H9 (cell line): Measurements from ENCODE around the gene TMPRSS5. TPM values are rescaled to one million over a fixed set of nuclear protein-coding genes. Genes with fewer than 3 reads are reported as not detected.

Source experiments
- DNase-seq: peaks from one replicate; pipeline ENCODE4 v3.0.0-alpha.2; 2017
- H2AFZ ChIP-seq: one replicate; pipeline ENCODE4 v1.6.1; 2013; ENCODE audit warnings: mild to moderate bottlenecking, low read length, control low read depth, moderate library complexity
- H2AK5ac ChIP-seq: 2 replicates; pipeline ENCODE4 v1.6.1; 2013; ENCODE audit warnings: low read length, control low read depth, mixed read lengths; ENCODE audit not compliant: insufficient read length
- H2BK120ac ChIP-seq: one replicate; pipeline ENCODE4 v1.6.1; 2013; ENCODE audit warnings: low read depth, mild to moderate bottlenecking, low read length, control low read depth, inconsistent platforms; ENCODE audit not compliant: poor library complexity, severe bottlenecking
- H2BK12ac ChIP-seq: 2 replicates; pipeline ENCODE4 v1.6.1; 2013; ENCODE audit warnings: low read length, control low read depth, mixed read lengths, low read depth; ENCODE audit not compliant: insufficient read length
- H2BK15ac ChIP-seq: 2 replicates; pipeline ENCODE4 v1.6.1; 2013; ENCODE audit warnings: low read depth, low read length, control low read depth
- H2BK20ac ChIP-seq: one replicate; pipeline ENCODE4 v1.6.1; 2013; ENCODE audit warnings: low read depth, mild to moderate bottlenecking, low read length, control low read depth, inconsistent platforms; ENCODE audit not compliant: poor library complexity, severe bottlenecking
- H2BK5ac ChIP-seq: 2 replicates; pipeline ENCODE4 v1.6.1; 2013; ENCODE audit warnings: low read length, control low read depth, mixed read lengths; ENCODE audit not compliant: insufficient read length
- H3K14ac ChIP-seq: 2 replicates; pipeline ENCODE4 v1.6.1; 2013; ENCODE audit warnings: low read length, control low read depth; ENCODE audit not compliant: insufficient read depth
- H3K18ac ChIP-seq: 2 replicates; pipeline ENCODE4 v1.6.1; 2013; ENCODE audit warnings: low read depth, mild to moderate bottlenecking, mixed read lengths, low read length, control low read depth; ENCODE audit not compliant: insufficient read length
- H3K23ac ChIP-seq: 2 replicates; pipeline ENCODE4 v1.6.1; 2013; ENCODE audit warnings: low read length, control low read depth, mixed read lengths, low read depth; ENCODE audit not compliant: insufficient read length
- H3K23me2 ChIP-seq: 2 replicates; pipeline ENCODE4 v1.6.1; 2013; ENCODE audit warnings: low read depth, mild to moderate bottlenecking, mixed read lengths, low read length, control low read depth; ENCODE audit not compliant: insufficient read length, poor library complexity, severe bottlenecking
- H3K27ac ChIP-seq: 2 replicates; pipeline ENCODE4 v1.5.1; 2013; ENCODE audit warnings: low read length, control low read depth, mixed read lengths, low read depth; ENCODE audit not compliant: insufficient read length
- H3K27me3 ChIP-seq: 2 replicates; pipeline ENCODE4 v1.6.1; 2013; ENCODE audit warnings: low read length, control low read depth, inconsistent platforms; ENCODE audit not compliant: insufficient read depth
- H3K4ac ChIP-seq: 2 replicates; pipeline ENCODE4 v1.6.1; 2013; ENCODE audit warnings: low read depth, mild to moderate bottlenecking, control low read depth, inconsistent platforms, low read length, moderate library complexity
- H3K4me1 ChIP-seq: 2 replicates; pipeline ENCODE4 v1.6.1; 2013; ENCODE audit warnings: low read length, control low read depth, inconsistent platforms; ENCODE audit not compliant: insufficient read depth
- H3K4me2 ChIP-seq: 2 replicates; pipeline ENCODE4 v1.6.1; 2013; ENCODE audit warnings: low read length, control low read depth, mixed read lengths; ENCODE audit not compliant: insufficient read length, insufficient read depth
- H3K56ac ChIP-seq: 2 replicates; pipeline ENCODE4 v1.6.1; 2013; ENCODE audit warnings: low read depth, mild to moderate bottlenecking, mixed read lengths, low read length, control low read depth; ENCODE audit not compliant: insufficient read length
- H3K79me1 ChIP-seq: 2 replicates; pipeline ENCODE4 v1.6.1; 2013; ENCODE audit warnings: low read depth, mild to moderate bottlenecking, moderate library complexity, low read length, control low read depth, inconsistent platforms; ENCODE audit not compliant: insufficient read depth, poor library complexity, severe bottlenecking
- H3K79me2 ChIP-seq: 2 replicates; pipeline ENCODE4 v1.6.1; 2013; ENCODE audit warnings: low read length, control low read depth, inconsistent platforms; ENCODE audit not compliant: insufficient read depth
- H3K9ac ChIP-seq: 2 replicates; pipeline ENCODE4 v1.6.1; 2013; ENCODE audit warnings: low read length, control low read depth, mixed read lengths; ENCODE audit not compliant: insufficient read length; ENCODE audit errors: extremely low read depth
- H3K9me3 ChIP-seq: one replicate; pipeline ENCODE4 v1.6.1; 2013; ENCODE audit warnings: low read depth, low read length, inconsistent platforms; ENCODE audit not compliant: control insufficient read depth
- H3T11ph ChIP-seq: one replicate; pipeline ENCODE4 v1.6.1; 2013; ENCODE audit warnings: mild to moderate bottlenecking, low read length, control low read depth, inconsistent platforms
- H4K20me1 ChIP-seq: one replicate; pipeline ENCODE4 v1.6.1; 2013; ENCODE audit not compliant: control insufficient read depth, insufficient read length, insufficient read depth
- H4K5ac ChIP-seq: 2 replicates; pipeline ENCODE4 v1.6.1; 2013; ENCODE audit warnings: low read depth, mild to moderate bottlenecking, mixed read lengths, low read length, control low read depth; ENCODE audit not compliant: insufficient read length
- H4K8ac ChIP-seq: replicated peaks from 2 replicates; pipeline ENCODE4 v1.6.1; 2013; ENCODE audit warnings: low read length, control low read depth, mixed read lengths, low read depth; ENCODE audit not compliant: insufficient read length
- H4K91ac ChIP-seq: 2 replicates; pipeline ENCODE4 v1.6.1; 2013; ENCODE audit warnings: low read depth, mild to moderate bottlenecking, moderate library complexity, mixed read lengths, low read length, control low read depth; ENCODE audit not compliant: insufficient read length
- H3K27ac Mint-ChIP-seq, 3 experiments: 2 replicates in 2 of 3; 3 replicates in 1 of 3; pipeline ENCODE4 v1.8.0; 2020 to 2021; ENCODE audit warnings: mixed read lengths in 3 of 3, mild to moderate bottlenecking in 1 of 3, moderate library complexity in 1 of 3
- H3K27me3 Mint-ChIP-seq: 2 replicates; pipeline ENCODE4 v1.8.0; 2021; ENCODE audit warnings: low read depth, mild to moderate bottlenecking, moderate library complexity, mixed read lengths
- H3K36me3 Mint-ChIP-seq, 3 experiments: 2 replicates in 2 of 3; 3 replicates in 1 of 3; pipeline ENCODE4 v1.8.0; 2020 to 2021; ENCODE audit warnings: low read depth in 3 of 3, mixed read lengths in 3 of 3; ENCODE audit not compliant: insufficient read depth in 1 of 3
- H3K4me1 Mint-ChIP-seq, 2 experiments: 2 replicates each; pipeline ENCODE4 v1.8.0; 2020; ENCODE audit warnings: mixed read lengths in 2 of 2
- H3K4me3 Mint-ChIP-seq, 2 experiments: 2 replicates in 1 of 2; 3 replicates in 1 of 2; pipeline ENCODE4 v1.8.0; 2020 to 2021; ENCODE audit warnings: mild to moderate bottlenecking in 2 of 2, mixed read lengths in 2 of 2, moderate library complexity in 1 of 2
- H3K9me3 Mint-ChIP-seq, 2 experiments: 2 replicates in 1 of 2; 3 replicates in 1 of 2; pipeline ENCODE4 v1.8.0; 2020; ENCODE audit warnings: mild to moderate bottlenecking in 2 of 2, mixed read lengths in 2 of 2, moderate library complexity in 1 of 2
- WGBS: extraction: QIAGEN DNeasy Blood & Tissue Kit; methylation state at CpG from one replicate; pipeline ENCODE4 v1.1.7; 2013; ENCODE audit warnings: missing lambda C conversion rate, low lambda C conversion rate, mixed read lengths; ENCODE audit not compliant: insufficient read length; ENCODE audit errors: extremely low coverage; 5-methylcytosine and 5-hydroxymethylcytosine counted together
- total RNA-seq: library from RNA; stranded (reverse); gene quantifications from 2 replicates; pipeline ENCODE4 v1.2.1, GENCODE V29; 2021
- TF ChIP-seq, protein P1 (sequence below): fragments of 200-600 bp; sonication (generic); conservative IDR thresholded peaks from 3 replicates; pipeline ENCODE4 v1.8.0; 2021; ENCODE audit warnings: antibody characterized with exemption, mild to moderate bottlenecking

TMPRSS5 gene
- total RNA-seq, 1 experiment from 2014 or later: 0.37 TPM

DNA sequence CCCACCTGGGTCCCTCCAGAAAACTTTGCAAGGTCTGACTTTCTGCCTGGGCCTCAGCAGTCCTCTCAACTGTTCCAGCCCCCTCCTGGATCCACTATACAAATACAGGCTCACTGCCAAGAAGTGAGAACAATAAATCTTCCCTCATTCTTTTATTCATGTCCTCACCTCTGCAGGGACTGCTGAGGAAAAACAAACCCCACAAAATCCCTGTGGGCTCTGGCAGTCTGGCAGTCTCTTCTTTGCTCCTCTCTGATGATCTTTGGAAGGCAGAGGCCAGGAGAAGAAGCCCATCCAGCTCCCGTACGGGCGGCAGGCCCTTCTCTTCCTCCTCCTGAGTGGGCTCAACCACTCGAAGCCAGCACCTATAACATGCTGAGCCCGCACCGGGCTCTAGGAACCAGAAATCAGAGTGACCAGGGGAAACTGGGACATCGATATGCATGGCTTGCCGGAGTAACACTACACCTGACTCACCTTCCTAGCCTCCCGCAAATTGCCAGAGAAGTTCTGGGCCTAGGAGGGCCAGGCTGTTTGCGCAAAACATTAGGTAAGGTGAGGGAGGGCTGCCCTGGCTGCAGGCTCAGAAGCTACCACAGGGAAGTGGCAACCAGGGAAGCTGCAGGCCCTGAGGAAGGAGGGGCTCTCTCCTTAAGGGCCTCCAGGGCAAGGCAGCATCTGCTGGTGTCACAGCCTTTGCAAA, 24.2 kb downstream of the TMPRSS5 start:
- Histone ChIP-seq H3K23ac (no peak overlapping the region), H3K18ac (no peak overlapping the region), H3T11ph (no peak overlapping the region), H2AK5ac (no peak overlapping the region), H3K14ac (no peak overlapping the region), H3K79me2 (no peaks in the 10 kb centered on the region), H3K56ac (no peak overlapping the region), H2BK15ac (no peak overlapping the region), H3K27me3 (no peaks in the 10 kb centered on the region), H3K9ac (no peak overlapping the region), H3K4ac (no peak overlapping the region), H3K27ac (no peak overlapping the region), H4K8ac (no peak overlapping the region), H4K91ac (no peak overlapping the region), H2BK5ac (no peak overlapping the region), H2BK20ac (no peak overlapping the region), H3K4me1 (no peaks in the 10 kb centered on the region), H3K79me1 (no peaks in the 10 kb centered on the region), H4K20me1 (no peaks in the 10 kb centered on the region), H3K9me3 (no peaks in the 10 kb centered on the region), H2BK120ac (no peak overlapping the region), H3K4me2 (no peak overlapping the region), H4K5ac (no peak overlapping the region), H3K23me2 (no peaks in the 10 kb centered on the region), H2AFZ (no peak overlapping the region), H2BK12ac (no peak overlapping the region)
- no CpG with 5 or more reads among the region's 10 CpGs for WGBS
- H3K4me1 Mint-ChIP-seq: peaks cover 13% of the 10 kb centered on the region in 2 experiments
- H3K4me3 Mint-ChIP-seq: no peak overlapping the region
- H3K9me3 Mint-ChIP-seq: no peaks in the 10 kb centered on the region; a peak in 1 of 5 replicates
- TF ChIP-seq, protein P1, sequence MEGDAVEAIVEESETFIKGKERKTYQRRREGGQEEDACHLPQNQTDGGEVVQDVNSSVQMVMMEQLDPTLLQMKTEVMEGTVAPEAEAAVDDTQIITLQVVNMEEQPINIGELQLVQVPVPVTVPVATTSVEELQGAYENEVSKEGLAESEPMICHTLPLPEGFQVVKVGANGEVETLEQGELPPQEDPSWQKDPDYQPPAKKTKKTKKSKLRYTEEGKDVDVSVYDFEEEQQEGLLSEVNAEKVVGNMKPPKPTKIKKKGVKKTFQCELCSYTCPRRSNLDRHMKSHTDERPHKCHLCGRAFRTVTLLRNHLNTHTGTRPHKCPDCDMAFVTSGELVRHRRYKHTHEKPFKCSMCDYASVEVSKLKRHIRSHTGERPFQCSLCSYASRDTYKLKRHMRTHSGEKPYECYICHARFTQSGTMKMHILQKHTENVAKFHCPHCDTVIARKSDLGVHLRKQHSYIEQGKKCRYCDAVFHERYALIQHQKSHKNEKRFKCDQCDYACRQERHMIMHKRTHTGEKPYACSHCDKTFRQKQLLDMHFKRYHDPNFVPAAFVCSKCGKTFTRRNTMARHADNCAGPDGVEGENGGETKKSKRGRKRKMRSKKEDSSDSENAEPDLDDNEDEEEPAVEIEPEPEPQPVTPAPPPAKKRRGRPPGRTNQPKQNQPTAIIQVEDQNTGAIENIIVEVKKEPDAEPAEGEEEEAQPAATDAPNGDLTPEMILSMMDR: no peak
- H3K36me3 Mint-ChIP-seq: no peaks in the 10 kb centered on the region
- H3K27me3 Mint-ChIP-seq: peaks cover 4% of the 10 kb centered on the region
- peak overlapping the region in 1 of 3 experiments; percentile 21; a peak in 1 of 7 replicates for H3K27ac Mint-ChIP-seq
- no peak for DNase-seq
